ENCODE measurements around the gene SEMA3F.
"Not testable (repeated sequence)": the region's sequence is repeated elsewhere in the genome, so short reads cannot be mapped to it uniquely, and the experiment has no call there.

Gene SEMA3F

DNA sequence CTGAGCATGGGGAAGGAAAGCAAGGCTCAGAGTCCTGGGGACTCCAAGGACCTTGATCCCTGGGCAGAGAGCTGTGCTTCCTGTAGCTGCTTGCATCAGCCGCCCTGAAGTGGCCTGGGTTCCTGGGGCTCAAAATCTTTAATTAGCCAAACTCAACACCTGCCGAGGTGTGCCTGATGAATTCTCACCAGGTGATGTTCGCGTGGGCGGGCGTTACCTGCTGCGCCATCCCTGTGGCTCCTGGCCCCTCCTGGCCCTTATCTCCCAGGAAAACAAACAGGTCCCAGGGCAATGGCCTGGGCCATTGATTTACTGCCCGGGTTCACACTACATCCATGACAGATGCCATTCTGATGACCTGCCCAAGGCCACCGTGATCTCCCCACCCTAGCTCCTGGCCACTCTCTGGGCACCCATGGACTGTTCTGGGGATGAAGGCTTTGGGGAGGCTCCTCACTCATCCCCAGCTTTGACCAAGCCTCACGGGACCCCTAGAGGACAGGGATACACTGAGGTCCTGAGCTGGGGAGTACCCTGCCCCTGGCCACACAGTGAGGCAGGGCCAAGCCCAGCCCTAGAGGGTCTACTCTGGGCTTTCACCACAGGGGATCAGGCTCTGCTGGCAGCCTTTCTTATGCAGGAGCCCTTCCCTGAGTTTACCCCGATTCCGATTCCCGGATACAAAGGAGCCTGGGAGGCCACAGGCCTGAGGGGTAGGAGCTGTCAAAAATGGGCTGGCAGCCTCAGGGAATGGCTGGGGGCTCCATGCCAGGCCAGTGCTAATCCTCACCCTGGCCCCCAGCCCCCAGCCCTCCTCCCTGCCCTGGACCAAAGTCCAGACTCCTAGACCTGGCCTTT lies 55.6 kb downstream of the SEMA3F start:
- no peak for DNase-seq (ENCODE audit: low read depth in 2 of 2, low spot score in 1 of 2)

- not testable (repeated sequence) for DNase-seq (ENCODE audit: low read depth in 2 of 2, low spot score in 1 of 2)
Observed at GRCh38 chr3:50211368-50211717, 56.2 kb downstream of the SEMA3F start.

DNA sequence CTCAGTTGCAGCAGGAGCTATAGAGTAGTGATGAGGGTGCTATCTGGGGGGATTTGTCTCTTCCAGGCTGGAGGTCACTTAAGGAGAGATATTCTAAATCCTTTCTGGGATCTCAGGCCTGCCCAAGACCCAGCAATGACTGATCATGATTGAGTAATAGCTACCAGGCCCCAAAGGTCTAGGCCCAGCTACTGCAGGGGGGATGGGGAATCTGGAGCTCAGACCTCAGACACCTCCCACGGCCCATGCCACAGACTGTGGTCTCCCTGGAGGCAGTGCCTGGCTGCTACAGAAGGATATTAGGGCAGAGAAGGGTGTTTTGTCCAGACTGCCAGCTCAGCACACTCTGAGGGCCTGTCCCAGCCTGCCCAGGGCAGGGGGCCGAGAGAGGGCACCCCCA lies 56.8 kb downstream of the SEMA3F start:
- no peak for DNase-seq (ENCODE audit: low read depth in 2 of 2, low spot score in 1 of 2)

DNA sequence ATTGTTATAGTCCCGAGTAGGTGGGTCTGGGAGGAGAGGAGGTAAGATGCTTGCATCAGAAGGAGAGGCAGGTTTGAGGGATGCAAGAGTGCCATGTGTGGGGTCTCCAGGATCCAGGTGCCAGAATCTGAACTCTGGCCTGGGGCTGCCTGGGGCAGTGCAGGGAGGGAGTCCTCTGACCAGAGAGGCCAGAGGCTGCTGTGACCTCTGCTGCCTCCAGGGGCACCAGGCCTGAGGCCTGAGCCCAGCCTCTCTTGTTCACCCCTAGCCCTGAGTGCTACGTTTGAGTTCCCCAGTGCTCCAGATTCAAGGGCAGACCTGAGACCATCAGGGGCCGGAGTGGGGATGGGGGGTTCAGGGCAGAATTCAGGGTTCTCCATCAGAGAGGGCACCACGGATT lies 57.4 kb downstream of the SEMA3F start:
- DNase-seq (ENCODE audit: low read depth in 2 of 2, low spot score in 1 of 2): no peak

GRCh38 chr3:50212971-50213370 lies 57.8 kb downstream of the SEMA3F start:
- DNase-seq (ENCODE audit: low read depth in 2 of 2, low spot score in 1 of 2): no peak

- no peak for DNase-seq (ENCODE audit: low read depth in 2 of 2, low spot score in 1 of 2)
Observed at GRCh38 chr3:50213373-50213772, 58.2 kb downstream of the SEMA3F start.

- no peak for DNase-seq (ENCODE audit: low read depth in 2 of 2, low spot score in 1 of 2)
Observed at GRCh38 chr3:50214824-50215223, 59.7 kb downstream of the SEMA3F start.

DNA sequence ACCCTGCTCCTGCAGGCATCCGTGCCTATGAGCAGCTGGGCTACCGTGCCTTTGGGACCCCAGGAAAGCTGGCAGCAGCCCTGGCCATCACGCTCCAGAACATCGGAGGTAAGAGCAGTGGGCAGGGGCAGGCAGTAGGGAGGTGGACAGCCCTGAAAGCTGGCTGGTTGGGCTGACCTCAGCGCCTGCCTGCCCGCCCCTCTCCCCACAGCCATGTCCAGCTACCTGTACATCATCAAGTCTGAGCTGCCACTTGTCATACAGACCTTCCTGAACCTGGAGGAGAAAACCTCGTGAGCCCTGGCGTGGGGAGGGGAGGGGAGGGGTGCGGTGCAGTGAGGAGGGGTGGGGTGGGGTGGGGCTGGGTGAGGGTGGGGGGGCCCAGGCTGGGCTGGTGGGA lies 60.4 kb downstream of the SEMA3F start:
- DNase-seq (ENCODE audit: low read depth in 2 of 2, low spot score in 1 of 2): no peak

DNA sequence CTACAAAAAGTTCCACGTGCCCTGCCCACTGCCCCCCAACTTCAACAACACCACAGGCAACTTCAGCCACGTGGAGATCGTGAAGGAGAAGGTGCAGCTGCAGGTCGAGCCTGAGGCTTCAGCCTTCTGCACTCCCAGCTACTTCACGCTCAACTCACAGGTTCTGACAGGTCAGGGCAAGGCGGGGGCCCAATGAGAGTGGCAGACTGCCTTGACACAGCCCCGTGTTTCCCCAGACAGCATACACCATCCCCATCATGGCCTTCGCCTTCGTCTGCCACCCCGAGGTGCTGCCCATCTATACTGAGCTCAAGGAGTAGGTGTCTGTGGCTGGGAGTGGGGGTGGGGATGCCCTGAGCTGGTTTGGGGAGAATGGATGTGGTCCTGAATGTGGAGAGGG lies 62.6 kb downstream of the SEMA3F start:
- no peak for DNase-seq (ENCODE audit: low read depth in 2 of 2, low spot score in 1 of 2)

DNA sequence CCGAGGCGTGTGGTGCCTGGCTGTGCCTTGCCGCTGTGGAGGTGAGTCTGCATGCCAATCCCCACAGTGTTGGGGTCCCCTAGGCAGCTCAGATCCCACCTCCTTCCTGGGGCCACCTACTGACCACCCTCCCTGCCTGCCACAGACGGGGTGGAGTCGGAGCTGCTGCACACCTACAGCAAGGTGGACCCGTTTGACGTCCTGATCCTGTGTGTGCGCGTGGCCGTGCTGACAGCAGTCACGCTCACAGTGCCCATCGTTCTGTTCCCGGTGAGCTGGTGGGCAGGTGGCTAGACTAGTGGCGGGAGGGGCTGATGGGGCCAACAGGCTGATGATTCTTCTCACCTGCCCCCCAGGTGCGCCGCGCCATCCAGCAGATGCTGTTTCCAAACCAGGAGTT lies 63.3 kb downstream of the SEMA3F start:
- no peak for DNase-seq (ENCODE audit: low read depth in 2 of 2, low spot score in 1 of 2)

DNA sequence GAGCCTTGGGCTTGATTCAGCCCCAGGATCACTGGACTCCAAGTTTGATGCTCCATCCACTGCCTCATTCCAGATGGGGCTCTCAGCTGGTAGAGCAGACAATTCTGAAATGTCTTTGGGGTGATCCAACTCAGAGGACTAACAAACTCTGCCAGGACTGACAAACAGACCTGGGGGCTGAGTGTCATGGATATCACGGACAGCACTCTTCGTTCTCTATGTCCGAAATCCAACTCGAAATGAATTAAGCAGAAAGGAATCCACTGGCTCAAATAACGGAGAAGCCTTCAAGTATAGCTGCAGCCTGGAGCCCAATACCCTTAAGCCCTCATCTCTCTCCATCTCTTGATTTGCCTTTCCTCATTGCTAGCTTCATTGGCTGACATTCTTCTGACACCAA lies 64.2 kb downstream of the SEMA3F start:
- no peak for DNase-seq (ENCODE audit: low read depth in 2 of 2, low spot score in 1 of 2)

DNA sequence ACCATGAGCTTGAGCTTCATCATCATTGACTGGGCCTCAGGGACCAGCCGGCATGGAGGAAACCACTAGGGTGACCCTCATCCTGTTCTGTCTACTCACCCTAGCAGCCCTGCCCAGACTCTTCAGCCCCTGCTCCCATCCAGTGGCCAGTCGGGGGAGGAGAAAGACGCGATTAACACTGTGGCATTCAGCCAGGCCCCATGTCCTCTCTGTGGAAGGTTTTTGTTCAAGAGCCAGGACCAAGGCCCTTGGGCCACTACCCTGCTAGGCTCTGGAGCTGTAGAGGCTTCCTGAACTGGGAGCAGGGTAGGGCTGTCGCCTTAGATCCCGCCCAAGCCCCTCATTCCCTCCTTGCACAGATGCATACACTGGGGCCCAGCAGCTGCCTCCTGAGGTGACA lies 65.0 kb downstream of the SEMA3F start:
- no peak for DNase-seq (ENCODE audit: low read depth in 2 of 2, low spot score in 1 of 2)

- no peak for DNase-seq (ENCODE audit: low read depth in 2 of 2, low spot score in 1 of 2)
Observed at GRCh38 chr3:50221051-50221410, 65.9 kb downstream of the SEMA3F start.

DNA sequence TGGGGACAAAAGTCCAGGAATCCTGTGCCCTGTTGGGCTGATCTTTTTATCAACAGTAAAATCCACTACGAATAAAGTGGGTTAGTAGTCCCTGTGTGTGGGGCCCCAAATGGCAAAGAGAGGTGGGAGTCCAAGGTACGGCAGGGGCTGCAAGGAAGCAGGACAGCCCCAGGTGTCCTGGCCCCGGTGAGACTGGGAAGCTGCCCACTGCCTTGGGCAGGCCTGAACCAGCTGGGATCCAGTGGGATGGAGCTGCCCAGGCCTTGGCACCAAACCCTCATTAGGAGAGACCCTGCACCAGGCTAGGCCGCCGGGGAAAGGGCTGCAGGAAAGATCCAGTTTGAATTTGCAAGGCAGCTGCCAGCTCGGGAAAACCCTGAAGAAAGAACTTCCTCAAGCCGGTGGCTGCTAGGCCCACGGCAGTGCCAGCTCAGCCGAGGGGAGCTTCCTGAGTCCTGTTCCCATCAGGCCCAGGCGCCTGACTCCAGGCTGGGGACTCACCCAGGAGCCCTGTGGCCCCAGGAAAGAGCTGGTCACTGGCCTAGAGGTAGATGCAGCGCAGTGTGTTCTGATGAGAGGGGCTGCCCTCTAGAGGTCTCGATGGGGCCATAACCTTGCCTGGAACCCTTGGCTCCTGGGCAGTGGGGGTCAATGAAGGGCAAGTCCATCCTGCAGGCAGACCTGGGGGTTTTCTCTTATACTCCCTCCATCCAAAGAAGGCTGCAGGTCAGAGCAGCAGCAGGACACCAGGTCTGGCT lies 66.5 kb downstream of the SEMA3F start:
- no peak for DNase-seq (ENCODE audit: low read depth in 2 of 2, low spot score in 1 of 2)

GRCh38 chr3:50222169-50222528 lies 67.0 kb downstream of the SEMA3F start:
- no peak for DNase-seq (ENCODE audit: low read depth in 2 of 2, low spot score in 1 of 2)

DNA sequence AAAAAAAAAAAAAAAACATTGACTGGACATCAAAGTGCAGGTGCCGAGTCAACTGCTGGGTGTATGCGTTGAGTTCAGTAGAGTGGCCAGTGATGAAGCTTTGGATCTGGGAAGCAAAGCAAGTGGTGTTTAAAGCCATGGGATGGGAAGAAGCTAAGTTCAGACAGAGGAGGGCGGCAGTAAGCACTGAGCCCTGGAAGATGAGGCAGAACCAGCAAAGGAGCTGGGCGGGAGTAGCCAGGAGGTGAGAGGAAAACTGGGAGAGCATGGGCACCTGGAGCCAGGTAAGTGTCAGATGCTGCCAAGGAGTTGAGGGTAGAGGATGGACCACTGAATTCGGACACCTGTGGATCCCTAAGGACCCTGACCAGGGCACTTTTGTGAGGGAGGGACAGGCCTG lies 69.5 kb downstream of the SEMA3F start:
- no peak for DNase-seq (ENCODE audit: low read depth in 2 of 2, low spot score in 1 of 2)

DNA sequence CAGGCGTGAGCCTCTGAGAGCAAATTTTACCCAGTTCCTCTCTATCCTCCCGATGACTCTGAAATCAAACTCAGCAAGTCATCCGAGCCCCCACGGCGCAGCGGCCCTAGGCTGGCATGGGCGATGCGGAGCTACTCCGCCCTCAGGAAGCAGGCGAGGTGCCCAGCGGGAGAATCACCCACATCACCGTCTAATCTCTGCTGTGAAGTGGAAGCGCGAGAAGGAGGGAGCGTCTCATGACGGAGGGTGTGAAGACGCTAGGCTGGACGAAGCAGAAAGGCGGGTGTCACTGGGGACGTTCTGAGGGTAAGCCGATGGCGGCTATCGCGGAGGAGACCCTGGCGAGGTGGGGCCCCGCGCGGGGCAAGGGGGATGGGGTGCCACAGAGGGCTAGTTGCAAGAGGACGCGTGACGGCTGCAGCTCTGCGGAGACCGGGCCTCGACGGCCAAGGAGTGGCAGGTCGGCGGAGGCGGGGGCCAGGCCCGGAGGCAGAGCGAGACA lies 71.8 kb downstream of the SEMA3F start:
- DNase-seq (ENCODE audit: low read depth in 2 of 2, low spot score in 1 of 2): no peak

- peak; percentile 66 to 77 for DNase-seq (ENCODE audit: low read depth in 2 of 2, low spot score in 1 of 2)
Observed at GRCh38 chr3:50227390-50228183, 72.5 kb downstream of the SEMA3F start.

DNA sequence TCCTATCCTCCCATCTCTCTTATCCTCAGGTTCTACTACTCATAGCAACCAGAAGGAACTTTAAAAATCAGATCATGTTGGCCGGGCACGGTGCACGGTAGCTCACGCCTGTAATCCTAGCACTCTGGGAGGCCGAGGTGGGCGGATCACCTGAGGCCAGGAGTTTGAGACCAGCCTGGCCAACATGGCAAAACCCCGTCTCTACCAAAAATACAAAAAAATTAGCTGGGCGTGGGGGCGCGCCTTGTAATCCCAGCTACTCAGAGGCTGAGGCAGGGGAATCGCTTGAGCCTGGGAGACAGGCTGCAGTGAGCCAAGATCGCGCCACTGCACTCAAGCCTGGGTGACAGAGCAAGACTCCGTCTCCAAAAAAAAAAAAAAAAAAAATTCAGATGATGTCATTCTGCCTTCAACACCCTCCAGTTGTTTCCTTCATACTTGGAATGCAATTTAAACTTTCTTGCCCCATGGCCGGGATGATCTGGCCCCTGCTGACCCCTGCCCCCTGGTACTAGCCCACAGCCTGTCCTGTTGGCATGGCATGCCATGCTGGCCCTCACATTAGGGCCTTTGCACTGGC lies 73.2 kb downstream of the SEMA3F start:
- DNase-seq (ENCODE audit: low read depth in 2 of 2, low spot score in 1 of 2): not testable (repeated sequence)

DNA sequence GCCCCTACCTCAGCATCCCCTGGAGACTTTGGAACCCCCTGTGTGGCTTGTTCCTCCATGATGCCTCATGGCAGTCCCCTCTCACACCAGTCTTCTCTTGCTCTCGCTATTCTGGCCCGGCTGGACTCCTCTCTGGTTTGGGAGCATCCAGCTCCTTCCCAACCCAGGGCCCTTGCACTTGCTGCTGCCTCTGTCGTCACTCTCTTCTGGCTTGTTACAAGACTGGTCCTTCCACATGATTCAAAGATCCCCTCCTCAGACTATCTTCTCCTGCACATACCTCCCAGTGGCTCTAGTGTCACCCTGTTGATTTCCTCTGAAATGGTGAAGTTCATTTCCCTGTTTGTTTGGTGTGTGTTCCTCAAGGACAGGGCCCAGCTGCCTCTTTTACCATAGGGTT lies 74.4 kb downstream of the SEMA3F start:
- DNase-seq (ENCODE audit: low read depth in 2 of 2, low spot score in 1 of 2): no peak

GRCh38 chr3:50230104-50230793 lies 75.1 kb downstream of the SEMA3F start:
- no peak for DNase-seq (ENCODE audit: low read depth in 2 of 2, low spot score in 1 of 2)

All from stimulated activated CD8-positive, alpha-beta memory T cell treated with anti-CD3 and anti-CD28 coated beads, Interleukin-4, amount 100 ng/mL, for 4 hours (primary cell).